GM21528 (cell line): ENCODE measurements around the gene E2F4.

ENCODE experiments used
- ATAC-seq: cut with Tn5 transposase; IDR thresholded peaks from one replicate; pipeline ENCODE4 v1.9.1; 2021; ENCODE audit warnings: mild to moderate bottlenecking, moderate library complexity; ENCODE audit not compliant: unreplicated experiment, low FRiP score

Gene E2F4

DNA sequence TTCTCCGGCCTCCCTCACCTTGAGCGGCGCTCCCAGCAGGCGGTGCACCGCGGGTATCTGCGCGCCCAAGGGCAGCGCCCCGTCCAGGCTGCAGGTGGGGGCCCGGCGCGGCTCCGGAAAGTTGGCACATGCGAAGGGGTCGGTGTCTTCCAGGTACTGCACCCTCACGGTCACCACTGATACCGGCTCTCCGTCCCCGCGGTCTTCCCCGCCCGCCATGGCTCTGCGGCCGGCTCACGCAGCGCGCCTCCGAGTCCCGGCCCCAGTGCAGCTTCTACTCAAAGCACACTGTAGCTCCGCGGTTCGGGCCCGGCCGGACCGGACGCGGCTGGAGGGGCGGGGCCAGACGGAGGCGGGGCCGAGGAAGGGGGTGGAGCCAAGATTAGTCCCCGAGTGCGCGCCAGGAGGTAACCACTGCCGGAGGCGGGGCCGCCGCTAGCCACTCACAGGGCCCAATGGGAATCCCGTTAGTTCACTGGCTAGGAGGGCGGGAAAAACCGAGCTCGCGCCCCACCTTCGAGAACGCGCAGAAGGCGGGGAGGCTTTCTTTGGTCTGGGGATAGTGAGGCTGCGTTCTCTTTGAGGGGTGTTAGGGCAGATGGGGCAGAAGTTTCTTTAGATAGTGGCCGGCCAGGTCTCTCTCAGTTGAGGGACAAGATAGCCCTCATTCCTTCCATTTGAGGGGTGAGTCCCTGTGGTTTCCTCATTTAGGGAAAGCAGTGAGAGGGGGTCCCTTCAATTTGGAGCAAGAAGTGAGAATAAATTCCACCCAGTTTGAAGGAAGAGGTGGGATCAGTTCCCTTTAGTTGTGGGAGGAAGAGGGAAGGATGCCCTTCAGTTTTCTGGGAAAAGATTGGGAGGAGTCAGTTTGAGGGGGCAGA lies 55.5 kb downstream of the E2F4 start, which contains the start of gene FHOD1:
TSS of gene FHOD1 (minus strand) at position 290 of the 881 bp plus-strand sequence. CDS start at position 219, 71 bp downstream.
- ATAC-seq: peak; percentile 42

DNA sequence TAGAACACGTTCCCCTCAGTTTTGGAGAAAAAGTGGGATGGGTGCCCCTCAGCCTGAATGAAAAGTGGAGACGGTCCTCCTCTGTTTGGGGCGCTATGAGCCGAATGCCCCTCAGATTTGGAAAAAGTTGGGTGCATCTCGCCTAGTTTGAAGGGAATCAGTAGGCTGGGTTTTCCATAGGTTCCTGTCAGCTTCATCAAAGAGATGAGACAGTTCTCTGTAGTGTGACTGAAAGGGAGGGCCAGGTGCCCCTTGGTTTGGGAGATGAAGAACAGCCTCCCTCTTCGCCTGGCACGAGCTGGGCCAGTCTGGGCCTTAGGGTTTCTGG lies 56.1 kb downstream of the E2F4 start:
- no peak for ATAC-seq
